Smooth muscle cell (in vitro differentiated cells): ENCODE data around the gene FAM222B. TPM values are rescaled to one million over a fixed set of nuclear protein-coding genes. Genes with fewer than 3 reads are reported as not detected.
A peak's percentile ranks its signal among the peaks of the same experiment; 100 is the strongest.

ENCODE experiments used
- DNase-seq: peaks from one replicate; lab custom pipeline; 2025; ENCODE audit not compliant: unreplicated experiment; lab: John Stamatoyannopoulos, UW
- H2AFZ ChIP-seq: fragments of 200-600 bp; sonication (generic); 2 replicates; pipeline ENCODE4 v1.6.0; 2016; ENCODE audit warnings: antibody characterized with exemption, low read depth, mild to moderate bottlenecking
- H3F3A ChIP-seq: fragments of 200-600 bp; sonication (generic); 2 replicates; pipeline ENCODE4 v1.6.0; 2017; ENCODE audit warnings: antibody characterized with exemption, low read depth
- H3K27ac ChIP-seq: fragments of 200-600 bp; sonication (generic); 2 replicates; pipeline ENCODE4 v1.5.1; 2016; ENCODE audit warnings: low read depth, mild to moderate bottlenecking
- H3K27me3 ChIP-seq: fragments of 200-600 bp; sonication (generic); 2 replicates; pipeline ENCODE4 v1.6.1; 2016; ENCODE audit warnings: low read depth, mild to moderate bottlenecking
- H3K36me3 ChIP-seq: fragments of 200-600 bp; sonication (generic); 2 replicates; pipeline ENCODE4 v1.5.1; 2016; ENCODE audit warnings: low read depth
- H3K4me1 ChIP-seq: fragments of 200-600 bp; sonication (generic); 2 replicates; pipeline ENCODE4 v1.5.1; 2016; ENCODE audit warnings: low read depth
- H3K4me2 ChIP-seq: fragments of 200-600 bp; sonication (generic); 2 replicates; pipeline ENCODE4 v1.6.0; 2016; ENCODE audit warnings: mild to moderate bottlenecking
- H3K4me3 ChIP-seq: fragments of 200-600 bp; sonication (generic); 2 replicates; pipeline ENCODE4 v1.5.1; 2016; ENCODE audit warnings: mild to moderate bottlenecking
- H3K79me2 ChIP-seq: fragments of 200-600 bp; sonication (generic); 2 replicates; pipeline ENCODE4 v1.6.0; 2016; ENCODE audit warnings: low read depth, mild to moderate bottlenecking
- H3K9ac ChIP-seq: fragments of 200-600 bp; sonication (generic); 2 replicates; pipeline ENCODE4 v1.6.0; 2016; ENCODE audit warnings: low read depth
- H3K9me3 ChIP-seq: fragments of 200-600 bp; sonication (generic); replicated peaks from 2 replicates; pipeline ENCODE4 v1.5.1; 2016; ENCODE audit warnings: low read depth
- H4K20me1 ChIP-seq: fragments of 200-600 bp; sonication (generic); 2 replicates; pipeline ENCODE4 v1.6.0; 2016; ENCODE audit warnings: low read depth
- CTCF ChIP-seq: fragments of 200-600 bp; sonication (generic); IDR thresholded peaks from 2 replicates; pipeline ENCODE4 v1.5.1; 2017; ENCODE audit warnings: borderline replicate concordance, mild to moderate bottlenecking, antibody characterized with exemption; ENCODE audit not compliant: insufficient read depth, poor library complexity, severe bottlenecking
- WGBS: methylation state at CpG from one replicate; pipeline ENCODE4 v1.1.7; 2016; ENCODE audit warnings: low lambda C conversion rate; 5-methylcytosine and 5-hydroxymethylcytosine counted together
- polyA plus RNA-seq: library from polyadenylated mRNA; unstranded; fragments of >200 nt; fragmentation: Nextera tagmentation; extraction: Ambion mirVana; gene quantifications from 2 replicates; pipeline ENCODE4 v1.2.1, GENCODE V29; 2016
- total RNA-seq: library from RNA; depleted of rRNA; stranded (reverse); fragments of >200 nt; gene quantifications from 2 replicates; pipeline ENCODE4 v1.2.3, GENCODE V29; 2014

FAM222B gene
- total RNA-seq (10.6 and 20.5 TPM in 2 replicates), polyA plus RNA-seq (28.0 and 35.9 TPM in 2 replicates)

GRCh38 chr17:28842282-28843012 is at the start of gene FAM222B:
TSS of gene FAM222B (minus strand) at chr17:28842790. CDS start at chr17:28766667, 76,123 bp downstream.
- no peaks in the 10 kb centered on the region for H3K36me3 ChIP-seq
- peak within 1 kb of the TSS; percentile 45 for H3K27ac ChIP-seq
- no peak for TF ChIP-seq CTCF
- H3K9ac ChIP-seq = peak within 1 kb of the TSS; percentile 71
- under 1% methylated on average over 43 of the region's 44 CpGs for WGBS
- peak within 1 kb of the TSS; percentile 99 for H2AFZ ChIP-seq
- no peaks in the 10 kb centered on the region for H3F3A ChIP-seq
- peaks cover 9% of the 10 kb centered on the region for H3K4me1 ChIP-seq
- H4K20me1 ChIP-seq = no peaks in the 10 kb centered on the region
- no peaks in the 10 kb centered on the region for H3K9me3 ChIP-seq
- H3K4me2 ChIP-seq = peak within 1 kb of the TSS; percentile 91
- peak; percentile 75 for DNase-seq
- H3K27me3 ChIP-seq = no peaks in the 10 kb centered on the region
- peak within 1 kb of the TSS; percentile 74 for H3K4me3 ChIP-seq
- H3K79me2 ChIP-seq = peaks cover 49% of the 10 kb centered on the region

GRCh38 chr17:28892024-28892423 is 49.4 kb upstream of the FAM222B start:
- 100% methylated on average over 3 of the region's 4 CpGs for WGBS
- no peak overlapping the region for H3K27ac ChIP-seq
- peaks cover 10% of the 10 kb centered on the region for H3F3A ChIP-seq
- peaks cover 11% of the 10 kb centered on the region for H4K20me1 ChIP-seq
- no peak for DNase-seq
- H3K36me3 ChIP-seq = no peaks in the 10 kb centered on the region
- H3K9me3 ChIP-seq = no peaks in the 10 kb centered on the region
- no peak overlapping the region for H2AFZ ChIP-seq
- H3K9ac ChIP-seq = no peak overlapping the region
- TF ChIP-seq CTCF = no peak
- no peaks in the 10 kb centered on the region for H3K27me3 ChIP-seq
- H3K4me2 ChIP-seq = no peak overlapping the region
- H3K79me2 ChIP-seq = peaks cover 19% of the 10 kb centered on the region
- H3K4me3 ChIP-seq = no peak overlapping the region
- H3K4me1 ChIP-seq = peaks cover 8% of the 10 kb centered on the region

GRCh38 chr17:28891201-28891600 is 48.6 kb upstream of the FAM222B start:
- WGBS = 100% methylated on average over 1 of the region's 1 CpG
- no peak for TF ChIP-seq CTCF
- H3F3A ChIP-seq = peaks cover 5% of the 10 kb centered on the region
- no peak overlapping the region for H2AFZ ChIP-seq
- H3K4me3 ChIP-seq = no peak overlapping the region
- H3K4me1 ChIP-seq = peaks cover 4% of the 10 kb centered on the region
- H3K4me2 ChIP-seq = no peak overlapping the region
- DNase-seq = no peak
- H3K27ac ChIP-seq = no peak overlapping the region
- H3K79me2 ChIP-seq = peaks cover 19% of the 10 kb centered on the region
- H3K27me3 ChIP-seq = no peaks in the 10 kb centered on the region
- H4K20me1 ChIP-seq = peaks cover 5% of the 10 kb centered on the region
- no peaks in the 10 kb centered on the region for H3K36me3 ChIP-seq
- H3K9ac ChIP-seq = no peak overlapping the region
- no peaks in the 10 kb centered on the region for H3K9me3 ChIP-seq

- no peaks in the 10 kb centered on the region for H3K4me1 ChIP-seq
- H3K27ac ChIP-seq = no peak overlapping the region
- 88% methylated on average over 5 of the region's 5 CpGs for WGBS
- H3K9me3 ChIP-seq = no peaks in the 10 kb centered on the region
- H2AFZ ChIP-seq = no peak overlapping the region
- H3K27me3 ChIP-seq = no peaks in the 10 kb centered on the region
- no peaks in the 10 kb centered on the region for H3K36me3 ChIP-seq
- H3K4me3 ChIP-seq = no peak overlapping the region
- no peak overlapping the region for H3K4me2 ChIP-seq
- TF ChIP-seq CTCF = no peak
- DNase-seq = no peak
- peaks cover 13% of the 10 kb centered on the region for H3K79me2 ChIP-seq
- H4K20me1 ChIP-seq = no peaks in the 10 kb centered on the region
- H3F3A ChIP-seq = no peaks in the 10 kb centered on the region
- no peak overlapping the region for H3K9ac ChIP-seq
These were observed 47.4 kb upstream of the FAM222B start for GRCh38 chr17:28889996-28890395.
